HCT116 (cell line): ENCODE results near the gene ALG10B.
"Not testable (repeated sequence)": the region's sequence is repeated elsewhere in the genome, so short reads cannot be mapped to it uniquely, and the experiment has no call there.

Experiments used
- EZH2 ChIP-seq: fragments of 200-600 bp; sonication (generic); IDR thresholded peaks from 2 replicates; pipeline ENCODE4 v1.6.1; 2017; ENCODE audit warnings: antibody characterized with exemption, mixed run types
- POLR2A ChIP-seq: IDR thresholded peaks from 2 replicates; pipeline ENCODE4 v1.7.0; 2011; ENCODE audit warnings: borderline replicate concordance; ENCODE audit not compliant: insufficient read depth, insufficient read length; ENCODE audit errors: extremely low read depth
- POLR2AphosphoS5 ChIP-seq: IDR thresholded peaks from 2 replicates; pipeline ENCODE4 v1.6.1; 2011; ENCODE audit warnings: mild to moderate bottlenecking, low read depth, low read length, moderate library complexity
- SRF ChIP-seq: IDR thresholded peaks from 2 replicates; pipeline ENCODE4 v1.6.1; 2012; ENCODE audit warnings: low read depth
- TF ChIP-seq, protein P1 (sequence below), 3 experiments: fragments of 200-600 bp in 1 of 3; sonication (generic) in 1 of 3; IDR thresholded peaks in 2 of 3; conservative IDR thresholded peaks in 1 of 3; 2 replicates each; pipeline ENCODE4 v1.5.1; 2012 to 2017; ENCODE audit warnings: low read depth in 2 of 3, low read length in 2 of 3, antibody characterized with exemption in 1 of 3, borderline replicate concordance in 1 of 3, control low read depth in 1 of 3, mild to moderate bottlenecking in 1 of 3, mixed read lengths in 1 of 3, mixed run types in 1 of 3, moderate library complexity in 1 of 3; ENCODE audit not compliant: insufficient read depth in 1 of 3

DNA sequence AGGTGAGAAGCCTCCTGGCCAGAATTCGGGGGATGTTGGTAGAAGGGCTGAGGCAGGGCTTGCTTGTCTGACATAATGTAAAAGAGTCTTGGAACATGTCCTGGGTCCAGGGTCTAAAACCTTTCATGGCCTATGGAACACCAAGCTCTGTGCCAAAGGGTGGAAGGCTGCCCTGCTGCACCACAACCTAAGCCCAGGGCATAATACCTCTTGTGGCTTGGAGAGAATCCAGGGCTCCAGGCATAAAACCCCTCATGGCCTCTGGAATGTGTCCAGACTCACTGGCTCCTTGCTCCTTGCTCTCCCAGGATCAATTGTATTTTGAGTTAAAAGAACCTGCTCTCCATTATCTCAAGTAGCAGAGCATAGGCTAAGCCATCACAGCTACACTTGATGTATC is 27.3 kb downstream of the ALG10B start:
- TF ChIP-seq EZH2, SRF, POLR2A, POLR2AphosphoS5: not testable (repeated sequence)
- TF ChIP-seq, protein P1, sequence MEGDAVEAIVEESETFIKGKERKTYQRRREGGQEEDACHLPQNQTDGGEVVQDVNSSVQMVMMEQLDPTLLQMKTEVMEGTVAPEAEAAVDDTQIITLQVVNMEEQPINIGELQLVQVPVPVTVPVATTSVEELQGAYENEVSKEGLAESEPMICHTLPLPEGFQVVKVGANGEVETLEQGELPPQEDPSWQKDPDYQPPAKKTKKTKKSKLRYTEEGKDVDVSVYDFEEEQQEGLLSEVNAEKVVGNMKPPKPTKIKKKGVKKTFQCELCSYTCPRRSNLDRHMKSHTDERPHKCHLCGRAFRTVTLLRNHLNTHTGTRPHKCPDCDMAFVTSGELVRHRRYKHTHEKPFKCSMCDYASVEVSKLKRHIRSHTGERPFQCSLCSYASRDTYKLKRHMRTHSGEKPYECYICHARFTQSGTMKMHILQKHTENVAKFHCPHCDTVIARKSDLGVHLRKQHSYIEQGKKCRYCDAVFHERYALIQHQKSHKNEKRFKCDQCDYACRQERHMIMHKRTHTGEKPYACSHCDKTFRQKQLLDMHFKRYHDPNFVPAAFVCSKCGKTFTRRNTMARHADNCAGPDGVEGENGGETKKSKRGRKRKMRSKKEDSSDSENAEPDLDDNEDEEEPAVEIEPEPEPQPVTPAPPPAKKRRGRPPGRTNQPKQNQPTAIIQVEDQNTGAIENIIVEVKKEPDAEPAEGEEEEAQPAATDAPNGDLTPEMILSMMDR (IDR thresholded peaks at IDR 0.05 in 2 of 3, conservative IDR thresholded peaks at IDR 0.05 in 1 of 3; ENCODE audit: borderline replicate concordance in 1 of 3, insufficient read depth in 1 of 3, low read depth in 2 of 3, low read length in 2 of 3), result not testable (repeated sequence)
